GM21367 (cell line): ENCODE measurements around the gene S100A8.

Experiments
- ATAC-seq: cut with Tn5 transposase; IDR thresholded peaks from one replicate; pipeline ENCODE4 v1.9.1; 2021; ENCODE audit not compliant: unreplicated experiment

S100A8 gene

DNA sequence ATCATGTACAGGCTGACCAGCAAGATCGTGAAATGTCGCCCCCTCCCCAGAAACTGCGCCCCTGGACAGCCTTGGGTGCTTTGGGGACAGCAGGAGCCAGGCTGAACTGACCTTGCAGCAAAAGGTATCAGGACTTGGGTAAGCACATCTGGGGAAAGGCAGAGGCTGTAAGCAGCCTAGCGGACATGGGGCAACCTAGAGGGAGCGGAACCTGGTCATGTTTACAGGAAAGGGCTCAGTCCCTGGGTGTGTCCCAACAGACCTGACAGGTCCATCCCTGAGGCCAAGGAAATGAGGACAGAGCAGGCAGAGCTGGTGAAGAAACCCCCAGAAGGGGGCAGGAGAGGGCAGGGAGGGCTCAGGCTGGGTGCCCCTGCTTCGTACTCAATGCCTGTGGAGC is 3.1 kb upstream of the S100A8 start:
- no peak for ATAC-seq

DNA sequence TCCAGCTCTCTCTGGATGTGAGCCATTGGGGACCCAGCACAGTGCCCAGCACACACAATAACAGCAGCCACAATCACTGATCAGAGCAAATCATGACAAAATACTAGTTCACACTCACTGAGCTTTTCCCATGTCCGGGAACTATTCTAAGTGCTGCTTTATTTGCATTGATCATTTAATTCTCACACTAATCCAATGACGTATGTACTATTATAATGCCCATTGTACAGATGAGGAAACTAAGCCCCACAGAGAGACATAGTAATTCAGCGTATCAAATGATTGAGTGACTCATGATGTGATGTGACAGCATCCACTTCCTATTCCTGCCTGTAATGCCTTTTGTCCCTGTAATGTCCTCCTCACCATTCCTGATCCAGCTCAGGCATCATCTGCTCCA is 1.9 kb upstream of the S100A8 start:
- ATAC-seq: no peak

DNA sequence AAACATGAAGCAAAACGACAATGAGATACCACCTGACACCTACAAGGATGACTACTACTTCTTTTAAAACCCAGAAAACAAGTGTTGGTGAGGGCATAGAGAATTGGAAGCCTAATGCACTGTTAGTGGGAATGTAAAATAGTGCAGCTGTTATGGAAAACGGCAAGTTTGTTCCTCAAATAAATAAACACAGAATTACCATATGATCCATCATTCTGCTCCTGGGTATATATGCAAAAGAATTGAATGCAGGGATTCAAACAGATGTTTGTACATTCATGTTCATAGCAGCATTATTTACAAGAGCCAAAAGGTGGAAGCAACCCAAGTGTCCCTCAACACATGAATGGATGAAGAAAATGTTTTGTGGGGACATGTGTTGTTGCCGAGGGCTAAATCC is 1.4 kb upstream of the S100A8 start:
- ATAC-seq: no peak

DNA sequence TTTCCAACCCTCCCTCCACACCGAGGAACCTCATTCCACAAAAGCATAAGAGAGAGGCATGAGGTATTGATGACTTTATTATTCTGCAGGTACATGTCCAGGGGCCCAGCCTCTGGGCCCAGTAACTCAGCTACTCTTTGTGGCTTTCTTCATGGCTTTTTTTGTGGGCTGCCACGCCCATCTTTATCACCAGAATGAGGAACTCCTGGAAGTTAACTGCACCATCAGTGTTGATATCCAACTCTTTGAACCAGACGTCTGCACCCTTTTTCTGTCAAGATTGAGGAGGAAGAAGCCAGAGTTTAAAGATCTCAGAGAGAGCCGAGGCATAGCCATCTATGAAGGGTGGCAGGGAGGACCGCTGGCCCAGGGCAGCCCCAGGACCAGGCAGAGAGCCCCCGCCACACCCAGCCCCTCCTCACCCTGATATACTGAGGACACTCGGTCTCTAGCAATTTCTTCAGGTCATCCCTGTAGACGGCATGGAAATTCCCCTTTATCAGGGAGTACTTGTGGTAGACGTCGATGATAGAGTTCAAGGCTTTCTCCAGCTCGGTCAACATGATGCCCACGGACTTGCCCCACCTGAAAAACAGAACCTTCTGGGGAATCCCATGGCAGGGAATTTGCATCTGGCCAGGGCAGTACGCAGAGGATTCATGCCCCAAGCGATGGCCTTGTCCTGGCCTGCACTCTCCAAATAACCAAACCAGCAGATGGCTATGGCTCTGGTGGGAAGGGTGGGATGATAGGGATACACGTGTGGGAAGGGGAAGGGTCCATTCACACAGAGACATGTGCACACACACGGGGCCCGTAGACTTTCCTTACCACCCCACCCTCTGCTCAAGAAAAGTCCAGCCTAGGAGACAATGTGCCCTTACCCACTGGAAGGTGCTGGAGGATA is 647 bp downstream of the S100A8 start:
- no peak for ATAC-seq

DNA sequence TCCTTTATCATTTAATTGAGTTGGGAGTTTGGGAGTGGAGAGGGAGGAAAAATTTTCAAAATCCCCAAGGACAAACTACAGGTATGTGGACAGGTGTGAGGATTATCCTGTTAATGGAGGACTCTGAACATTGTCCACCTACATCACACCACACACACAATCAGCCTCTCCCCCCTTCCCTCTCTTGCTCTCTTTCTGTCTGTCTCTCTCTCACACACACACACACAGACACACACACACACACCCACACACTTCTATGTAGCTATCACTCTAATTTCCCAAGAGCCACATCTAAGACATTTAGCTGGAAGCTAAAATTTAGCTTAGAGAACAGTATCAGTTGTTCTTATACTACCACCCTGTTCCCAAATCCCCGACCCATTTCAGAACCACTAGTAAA is 1.5 kb downstream of the S100A8 start:
- ATAC-seq: no peak

DNA sequence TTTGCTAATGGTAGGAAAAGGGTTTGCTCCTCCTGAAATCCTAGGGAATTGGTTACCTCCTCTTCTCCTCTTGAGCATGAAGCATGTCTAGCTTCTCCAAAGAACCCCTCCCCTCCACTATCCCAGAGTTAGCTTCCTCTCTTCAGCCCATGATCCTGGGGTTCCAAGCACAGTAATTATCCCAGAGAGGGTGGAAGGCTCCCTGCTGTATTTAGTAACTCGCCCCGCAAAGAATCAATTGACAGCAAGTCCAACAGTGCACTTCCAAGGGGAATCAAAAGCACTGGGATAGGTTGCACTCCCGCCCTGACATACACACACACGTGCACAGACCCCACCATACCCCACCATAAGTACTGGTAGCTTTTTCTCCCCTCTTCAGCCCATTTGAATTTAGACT is 3.1 kb downstream of the S100A8 start:
- ATAC-seq: no peak

DNA sequence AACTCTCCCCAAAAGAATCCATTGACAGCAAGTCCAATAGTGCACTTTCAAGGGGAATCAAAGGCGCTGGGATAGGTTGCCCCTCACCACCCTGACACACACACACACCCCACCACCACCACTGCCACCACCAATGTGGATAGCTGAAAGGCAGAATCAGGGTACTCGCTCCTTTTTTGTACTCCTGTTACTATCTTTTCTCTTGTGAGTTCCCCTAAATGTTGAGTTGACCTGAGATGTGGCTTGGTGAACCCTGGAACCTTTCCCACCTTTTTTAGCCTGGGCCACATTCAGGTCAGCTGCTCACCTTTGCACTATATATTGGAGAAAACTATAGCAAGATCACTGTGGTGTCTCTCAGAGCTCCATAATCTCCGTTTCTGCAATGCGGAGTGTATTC is 3.9 kb downstream of the S100A8 start:
- no peak for ATAC-seq

DNA sequence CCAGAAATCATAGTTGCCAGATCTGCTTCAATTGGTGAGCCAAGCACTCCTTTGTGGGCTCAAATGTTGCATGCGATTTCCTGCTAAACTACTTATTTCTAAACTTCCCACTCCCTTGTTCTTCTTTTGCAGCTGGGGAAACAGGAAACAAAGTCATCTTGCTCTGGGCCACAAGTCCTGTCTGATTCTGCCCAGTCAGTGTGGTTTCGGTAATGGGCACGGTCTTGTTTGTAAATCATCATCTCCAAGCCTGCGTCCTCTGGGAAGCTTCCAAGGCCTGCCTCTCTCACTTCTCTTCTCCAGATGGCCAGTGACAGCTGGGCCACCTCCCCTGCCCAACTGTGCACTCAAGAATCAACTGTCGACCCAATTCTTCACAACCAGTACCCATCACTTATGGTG is 4.4 kb downstream of the S100A8 start:
- no peak for ATAC-seq

DNA sequence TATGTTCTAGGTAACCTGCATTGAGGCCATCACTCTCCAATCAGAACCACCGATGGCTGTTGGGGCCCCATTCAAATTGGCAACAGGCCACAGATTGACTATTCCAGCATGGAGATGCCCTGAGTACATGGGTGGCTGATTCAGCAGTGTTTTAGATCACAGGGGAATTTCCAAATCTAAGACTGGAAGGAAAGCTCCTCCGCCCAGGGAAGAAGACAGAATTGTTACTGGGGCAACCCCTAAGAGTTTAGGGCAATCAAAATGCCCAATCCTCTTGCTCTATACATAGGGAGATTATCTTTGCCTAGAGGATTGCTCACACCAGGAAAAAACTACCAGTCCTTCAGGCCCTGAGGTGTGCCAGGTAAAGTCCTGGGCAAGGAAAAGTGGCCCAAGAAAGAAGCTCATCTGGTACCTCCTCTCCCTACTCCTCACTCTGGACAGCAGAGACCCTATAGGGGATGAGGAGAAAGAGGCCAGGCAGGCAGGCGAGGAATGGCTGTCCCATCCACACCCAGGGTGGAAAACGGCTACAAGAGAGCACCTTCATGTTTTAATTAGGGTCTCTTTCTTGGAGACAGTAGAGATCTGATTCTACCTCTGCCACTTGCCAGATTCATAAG is 5.8 kb downstream of the S100A8 start:
- ATAC-seq: no peak

DNA sequence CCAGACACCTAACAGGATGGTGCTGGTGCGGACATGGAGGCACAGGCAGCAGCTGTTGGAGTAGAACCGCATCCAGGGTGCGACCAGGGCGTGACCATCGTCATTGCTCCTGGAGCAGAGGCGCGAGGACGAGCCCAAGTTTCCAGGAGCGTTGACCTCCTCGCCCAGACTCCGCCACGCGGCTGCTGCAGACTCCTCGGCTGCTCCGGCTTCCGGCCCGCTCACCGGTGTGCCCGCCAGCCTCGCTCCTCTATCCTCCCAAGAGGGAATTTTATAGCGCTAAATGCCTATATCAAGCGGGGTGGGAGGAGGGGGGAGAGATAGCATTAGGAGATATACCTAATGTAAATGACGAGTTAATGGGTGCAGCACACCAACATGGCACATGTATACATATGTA is 10.2 kb downstream of the S100A8 start:
- ATAC-seq: no peak

DNA sequence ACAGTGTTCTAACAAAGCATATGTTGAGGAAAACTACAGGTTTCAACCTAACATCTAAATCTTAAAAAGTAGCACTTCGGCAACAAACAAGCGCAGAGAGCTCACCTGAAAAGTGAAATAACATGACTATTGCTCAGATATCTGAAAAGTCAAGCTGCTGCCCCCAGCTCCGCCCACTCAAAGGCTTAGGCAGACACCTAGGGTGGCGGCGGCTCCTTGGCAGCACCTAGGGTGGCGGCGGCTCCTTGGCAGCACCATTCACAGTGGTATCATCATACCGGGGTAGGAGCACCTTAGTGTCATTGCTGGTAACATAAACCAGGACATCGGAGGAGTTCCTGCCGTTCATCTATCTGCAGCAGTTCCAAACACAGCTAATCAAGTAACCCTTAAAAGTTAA is 11.3 kb downstream of the S100A8 start:
- no peak for ATAC-seq

DNA sequence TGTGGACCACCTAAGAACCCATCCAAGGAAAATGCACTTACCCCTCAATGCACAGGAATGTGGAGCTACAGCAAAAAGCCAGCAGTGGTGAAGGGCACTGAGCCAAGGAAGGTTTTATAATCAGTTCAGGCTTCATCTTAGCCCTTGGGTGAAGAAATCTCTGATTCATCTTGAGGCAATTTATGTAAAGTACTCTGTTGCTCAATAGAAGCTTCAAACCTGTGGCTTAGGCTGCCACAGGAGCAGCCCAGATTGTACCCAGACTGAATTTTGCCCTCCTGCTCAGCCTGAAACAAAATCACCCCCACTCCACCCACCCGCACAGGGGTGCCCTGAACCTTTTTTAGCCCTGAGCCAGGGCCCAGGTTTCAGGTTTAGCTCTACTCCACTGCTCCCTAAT is 15.4 kb downstream of the S100A8 start, which contains the start of gene S100A12:
Gene S100A12 (minus strand): TSS at position 111 of the 400 bp plus-strand sequence. CDS start 1,029 bp downstream, outside the sequence.
- ATAC-seq: no peak

DNA sequence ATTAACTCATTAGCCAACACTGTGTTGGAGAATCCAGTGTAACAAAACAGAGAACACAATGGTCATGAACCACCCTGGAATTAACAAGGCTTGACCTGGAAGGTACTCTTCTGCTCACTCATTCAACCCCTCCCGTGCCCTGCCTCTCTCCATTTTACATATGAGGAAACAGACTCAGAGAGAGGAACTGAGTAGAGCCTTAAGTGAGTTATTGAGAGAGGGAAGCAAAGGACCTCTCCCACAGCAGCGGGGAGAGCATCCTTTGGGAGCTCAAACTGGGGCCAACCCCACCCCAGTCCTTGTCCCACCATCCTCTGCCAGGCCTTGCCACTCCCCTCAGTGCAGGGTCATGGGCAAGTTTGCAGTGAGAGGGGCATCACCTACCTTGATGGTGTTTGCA is 16.8 kb downstream of the S100A8 start:
- no peak for ATAC-seq

DNA sequence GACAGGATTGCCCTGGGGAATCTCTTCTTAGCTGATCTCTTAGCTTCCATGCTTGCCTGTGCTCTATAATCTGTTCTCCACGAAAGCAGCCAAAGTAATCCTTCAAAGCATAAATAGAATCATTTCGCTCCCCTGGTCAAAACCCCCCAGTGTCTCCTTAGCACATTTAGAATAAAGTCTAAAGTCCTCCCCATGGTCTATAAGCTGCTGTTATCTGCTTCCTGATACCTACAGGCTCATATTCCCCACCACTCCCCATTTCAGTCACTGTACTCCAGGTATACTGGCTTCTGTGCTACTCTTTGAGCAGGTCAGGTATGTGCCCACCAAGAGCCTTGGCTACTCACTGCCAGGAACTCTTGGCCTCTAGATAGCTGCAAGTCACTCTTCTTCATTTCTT is 18.3 kb downstream of the S100A8 start:
- no peak for ATAC-seq

DNA sequence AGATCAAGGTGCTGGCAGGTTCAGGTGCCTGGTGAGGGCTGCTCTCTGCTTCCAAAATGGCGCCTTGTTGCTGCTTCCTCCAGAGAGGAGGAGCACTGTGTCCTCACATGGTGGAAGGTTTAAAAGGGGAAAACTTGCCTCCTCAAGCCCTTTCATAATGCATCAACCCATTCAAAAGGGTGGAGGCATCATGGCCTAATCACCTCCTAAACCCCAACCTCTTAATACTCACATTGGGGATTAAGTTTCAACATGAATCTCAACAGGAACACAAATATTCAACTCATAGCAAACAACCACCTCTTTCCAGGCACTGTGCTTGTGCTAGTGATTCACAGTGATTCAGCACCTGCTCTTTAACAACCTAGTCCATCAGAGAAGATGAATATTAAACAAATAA is 19.6 kb downstream of the S100A8 start:
- no peak for ATAC-seq

DNA sequence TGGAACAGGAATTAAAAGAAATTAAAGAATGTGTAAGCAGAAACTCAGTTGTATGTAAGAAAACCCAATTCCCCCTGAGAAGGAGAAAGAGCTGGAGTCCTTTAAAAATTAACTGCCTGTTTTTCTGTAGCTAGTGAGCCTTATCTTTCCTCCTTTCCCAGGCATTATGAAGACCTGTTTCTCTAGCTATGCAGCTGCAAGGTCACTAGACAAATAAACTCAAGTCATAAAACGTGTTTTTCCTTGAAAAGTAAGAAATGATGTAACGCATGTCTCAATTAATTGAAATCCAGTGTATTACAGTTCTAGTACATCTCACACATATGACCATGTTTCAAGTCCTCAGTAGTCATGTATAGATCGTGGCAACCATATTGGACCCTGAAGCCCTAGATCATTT is 20.7 kb downstream of the S100A8 start:
- ATAC-seq: no peak

DNA sequence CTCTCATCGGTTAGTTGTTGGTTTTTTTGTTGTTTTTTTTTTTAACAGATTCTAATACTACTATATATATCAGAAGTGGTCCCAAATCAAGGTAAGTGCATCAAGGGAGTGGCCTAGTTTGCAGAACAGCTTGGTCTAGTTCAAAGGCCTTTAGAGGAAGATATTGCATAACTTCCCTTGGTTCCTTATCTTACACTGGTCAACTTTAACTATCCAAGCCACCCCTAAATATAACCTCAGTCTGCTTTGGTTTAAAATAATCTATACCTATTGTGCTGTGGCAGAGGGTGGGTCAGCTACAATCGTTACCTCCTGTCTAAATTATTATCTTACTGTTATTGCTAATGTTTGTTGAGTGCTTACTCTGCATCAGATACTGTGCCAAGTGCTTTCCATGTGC is 22.4 kb downstream of the S100A8 start:
- ATAC-seq: no peak

DNA sequence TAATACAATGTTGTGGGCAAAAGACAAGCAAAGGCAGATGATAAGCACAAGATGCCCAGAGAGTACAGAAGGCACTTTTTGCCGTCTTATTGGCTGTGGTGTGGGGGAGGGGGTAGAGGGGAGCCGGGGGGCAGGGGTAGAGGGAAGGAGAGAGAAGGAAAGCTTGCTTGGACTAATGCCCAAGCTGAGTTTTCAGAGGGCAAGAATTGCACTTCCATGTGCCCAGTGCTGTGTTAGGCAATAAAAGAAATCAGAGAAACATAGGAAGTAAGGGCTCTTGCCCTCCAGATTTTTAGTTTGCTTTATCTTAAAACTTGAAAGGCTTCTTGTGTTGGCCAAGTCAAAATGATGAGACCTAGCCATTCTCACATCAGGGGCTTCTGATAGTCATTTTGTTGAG is 23.8 kb downstream of the S100A8 start:
- no peak for ATAC-seq

DNA sequence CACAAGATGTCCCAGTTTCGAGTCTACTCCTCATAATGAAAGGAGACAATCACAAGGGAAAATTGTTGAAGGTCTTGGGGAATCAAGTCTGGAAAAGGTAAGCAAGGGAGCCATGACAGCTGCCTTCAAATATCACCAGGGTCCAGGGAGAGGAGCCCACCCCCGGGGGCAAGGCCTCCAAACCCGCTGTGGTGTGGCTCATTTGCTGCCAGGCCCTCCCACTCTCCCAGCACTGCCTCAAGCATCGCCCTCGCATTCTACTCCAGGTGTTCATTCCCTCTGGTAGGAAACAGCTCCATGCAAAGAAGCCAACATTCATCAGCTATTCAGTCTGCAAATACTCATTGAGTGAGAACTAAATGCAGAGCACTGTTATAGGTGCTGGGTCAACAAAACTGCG is 24.6 kb downstream of the S100A8 start:
- no peak for ATAC-seq

DNA sequence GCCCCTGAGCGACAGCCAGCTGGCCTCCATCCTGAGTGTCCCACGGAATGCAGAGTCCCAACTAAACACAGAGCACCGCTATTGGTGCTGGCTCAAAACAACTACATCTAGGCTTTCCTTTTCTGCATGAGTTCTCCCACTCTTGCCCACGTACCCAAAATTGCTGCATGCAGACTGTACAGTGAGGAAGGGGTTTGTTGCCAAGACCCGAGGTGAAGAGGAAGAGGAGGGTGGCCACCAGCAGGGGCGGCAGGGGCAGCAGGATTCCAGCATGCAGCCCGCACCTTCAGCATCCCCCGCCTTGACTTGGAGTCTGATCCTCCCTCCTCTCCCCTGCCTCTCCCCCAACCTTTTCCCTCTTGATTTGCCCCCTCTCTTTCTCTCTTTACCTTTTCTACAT is 25.2 kb downstream of the S100A8 start:
- no peak for ATAC-seq

DNA sequence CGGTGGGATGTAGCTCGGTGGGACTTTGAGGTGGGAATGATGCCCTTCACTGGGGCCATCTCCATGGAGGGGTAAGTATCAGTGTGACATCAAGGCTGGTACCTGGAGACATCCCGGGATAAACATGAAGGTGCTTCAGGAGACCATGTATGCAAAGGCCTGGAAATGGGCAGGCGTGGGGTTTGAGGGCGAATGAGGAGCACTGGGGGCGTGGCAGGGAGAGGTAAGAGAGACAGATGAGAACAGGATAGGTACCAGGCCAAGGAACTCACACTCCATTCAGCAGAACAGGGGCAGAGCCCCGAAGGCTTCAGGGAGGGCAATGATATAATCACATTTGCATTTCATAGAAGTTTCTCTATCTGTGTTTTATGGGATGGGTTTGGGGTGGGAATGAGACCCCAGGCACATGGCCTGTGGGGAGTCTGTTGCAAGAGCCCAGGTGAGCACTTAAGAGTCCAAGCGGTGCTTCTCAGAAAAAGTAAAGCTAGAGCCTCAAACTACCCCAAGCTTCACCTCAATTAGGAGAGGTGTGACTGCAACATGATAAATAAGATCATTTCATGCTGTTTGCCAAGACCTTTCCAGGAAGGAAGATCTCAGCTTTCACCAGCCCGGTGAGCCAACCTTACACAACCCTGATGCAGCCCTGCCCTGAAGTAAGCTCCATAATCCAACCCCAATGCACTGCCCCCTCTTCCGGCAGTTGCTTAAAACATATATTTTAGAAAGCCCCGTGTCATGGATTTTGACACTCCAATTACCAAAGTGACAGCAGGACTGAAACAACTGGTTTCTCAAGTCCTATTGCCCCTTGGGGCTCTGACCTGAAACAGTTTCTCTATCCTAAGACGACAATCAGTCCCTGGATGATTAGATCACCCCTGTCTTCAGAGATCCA is 25.9 kb downstream of the S100A8 start:
- ATAC-seq: no peak

DNA sequence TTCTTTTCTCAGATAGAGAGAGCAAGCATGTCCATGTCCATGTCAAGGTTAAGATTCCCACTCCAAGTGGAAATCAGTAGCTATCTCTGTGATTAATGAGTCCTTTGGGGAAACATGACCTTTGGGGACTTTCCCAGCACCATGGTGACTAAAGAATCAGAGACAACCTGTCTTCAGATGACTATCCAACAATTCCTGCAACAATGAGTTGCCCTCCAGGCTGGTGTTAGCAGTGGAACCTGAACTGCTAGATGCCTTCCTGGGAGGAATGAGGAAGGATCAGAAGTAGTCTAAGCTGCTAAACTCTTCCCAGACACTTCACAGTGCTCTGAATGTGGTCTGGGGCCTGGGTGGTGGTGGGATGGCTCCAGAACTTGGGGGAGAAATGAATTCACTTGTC is 26.7 kb downstream of the S100A8 start:
- no peak for ATAC-seq
